EL (cell line): Measurements from ENCODE around the gene LMO7.
"Not testable (repeated sequence)": the region's sequence is repeated elsewhere in the genome, so short reads cannot be mapped to it uniquely, and the experiment has no call there.

Experiments used
- DNase-seq: peaks from one replicate; pipeline ENCODE4 v3.0.0-alpha.2; 2016

Gene LMO7

GRCh38 chr13:75700552-75700951, 64.4 kb downstream of the LMO7 start:
- DNase-seq, result no peak

DNA sequence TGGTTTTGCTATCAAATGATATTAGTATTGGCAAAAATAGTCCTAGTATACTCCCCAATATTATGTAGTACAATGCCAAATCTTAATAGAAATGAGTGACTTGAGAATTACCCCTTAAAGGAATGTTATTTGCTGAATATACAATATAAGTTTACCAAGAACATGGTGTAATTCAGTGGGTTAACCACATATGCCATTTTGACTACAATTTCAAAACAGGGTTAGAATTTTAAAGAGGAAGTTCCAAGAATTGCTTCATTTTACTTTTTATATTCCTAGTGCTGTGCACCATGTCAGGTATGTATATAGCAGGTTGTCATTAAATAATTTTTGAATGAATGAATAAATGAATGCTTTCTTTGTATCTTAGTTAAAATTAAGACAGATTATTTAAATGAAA, 66.3 kb downstream of the LMO7 start:
- DNase-seq, result no peak

DNA sequence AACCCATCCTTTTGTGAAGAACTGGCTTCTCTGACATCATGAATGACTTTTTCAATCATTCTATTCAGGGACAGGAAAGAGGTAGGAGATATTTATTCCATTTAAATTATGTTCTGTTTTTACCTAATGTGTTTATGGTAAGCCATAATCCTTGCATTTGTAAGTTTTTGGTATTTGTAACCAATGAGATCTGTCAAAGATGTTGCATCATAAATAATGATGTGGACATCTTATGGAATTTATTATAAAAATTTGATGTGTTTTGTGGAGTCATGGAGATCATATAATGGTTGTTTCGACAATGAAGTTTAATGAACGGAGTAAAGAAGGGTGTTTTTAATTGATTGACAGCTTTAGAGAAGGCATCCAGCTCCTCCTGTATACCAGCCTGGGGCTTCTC, 67.6 kb downstream of the LMO7 start:
- DNase-seq, result no peak

DNA sequence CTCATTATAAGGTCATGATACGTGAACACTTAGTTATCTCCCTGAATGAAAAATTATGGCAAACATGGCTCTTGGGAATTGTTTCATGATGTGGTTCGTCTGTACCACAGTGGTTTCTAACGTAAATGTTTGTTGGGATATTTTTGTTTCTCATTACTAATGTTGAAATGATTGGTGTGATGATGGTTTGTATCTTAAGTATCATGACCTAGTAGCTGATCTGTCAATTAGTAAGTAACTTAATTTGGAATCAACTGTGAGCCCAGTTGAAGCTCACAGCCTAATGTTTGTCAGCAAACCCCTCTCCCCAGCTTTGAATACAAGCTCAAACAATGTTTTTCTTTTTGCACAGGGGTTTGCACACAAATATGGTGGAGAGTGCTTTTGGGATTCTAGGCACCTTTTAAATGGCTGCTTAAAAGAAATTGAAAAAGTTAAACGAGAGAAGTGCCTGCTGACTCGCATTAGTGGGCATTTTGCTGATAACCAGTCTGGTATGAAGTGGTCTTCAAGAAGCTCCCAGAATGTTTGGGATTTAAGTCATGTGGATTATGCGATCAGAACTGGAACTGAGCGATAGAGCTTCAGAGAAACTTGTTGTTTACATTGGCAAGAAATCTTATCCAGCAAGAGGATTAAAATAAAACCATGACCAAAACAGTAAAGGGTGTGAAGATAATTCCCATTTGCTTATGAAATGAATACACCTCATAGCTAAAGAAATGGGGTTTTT, 68.2 kb downstream of the LMO7 start:
- peak; percentile 71 for DNase-seq

- DNase-seq, result peak; percentile 25
Measured at GRCh38 chr13:75704927-75705288, 68.8 kb downstream of the LMO7 start.

DNA sequence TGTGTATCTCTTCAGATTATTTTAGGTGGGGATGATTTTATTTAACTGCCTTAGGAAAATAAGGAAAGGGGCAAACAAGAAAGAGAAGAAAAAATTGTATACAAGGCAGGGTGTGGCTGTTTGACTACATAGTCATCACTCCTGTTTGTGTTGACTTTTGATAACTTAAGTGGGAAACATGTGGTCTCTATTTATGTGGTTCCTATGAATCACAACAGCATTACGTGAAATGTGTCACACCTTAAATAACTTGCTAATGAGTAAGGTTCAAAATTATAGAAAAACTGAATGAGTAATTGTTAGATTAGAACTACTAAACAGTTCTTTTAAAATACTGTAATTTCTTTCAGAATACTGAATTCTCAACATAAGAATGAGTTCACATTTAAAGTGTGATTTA, 69.3 kb downstream of the LMO7 start:
- DNase-seq, result peak; percentile 77

GRCh38 chr13:75705908-75706307, 69.8 kb downstream of the LMO7 start:
- no peak for DNase-seq

DNA sequence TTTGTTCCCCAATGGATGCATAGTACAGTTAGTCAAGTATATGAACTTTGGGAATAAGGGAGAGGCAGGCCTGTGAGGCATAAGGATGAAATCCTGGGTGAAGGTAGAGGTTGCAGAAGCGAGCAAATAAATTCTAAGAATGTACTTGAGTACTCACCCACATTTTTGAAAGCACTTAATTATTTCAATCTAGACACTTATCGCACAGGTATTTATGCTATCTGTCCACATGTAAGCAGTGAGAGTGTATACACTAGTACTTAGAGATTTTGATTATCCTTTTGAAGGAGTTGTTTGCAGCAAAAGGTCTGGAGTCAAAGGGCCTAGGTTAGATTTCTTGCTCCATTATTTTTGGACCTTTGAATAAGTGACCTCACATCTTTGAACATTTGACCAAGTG, 77.7 kb downstream of the LMO7 start:
- no peak for DNase-seq

GRCh38 chr13:75715601-75716523, 79.7 kb downstream of the LMO7 start:
- peak; percentile 16 for DNase-seq

GRCh38 chr13:75717525-75717924, 81.4 kb downstream of the LMO7 start:
- no peak for DNase-seq

GRCh38 chr13:75721307-75721706, 85.2 kb downstream of the LMO7 start:
- no peak for DNase-seq

DNA sequence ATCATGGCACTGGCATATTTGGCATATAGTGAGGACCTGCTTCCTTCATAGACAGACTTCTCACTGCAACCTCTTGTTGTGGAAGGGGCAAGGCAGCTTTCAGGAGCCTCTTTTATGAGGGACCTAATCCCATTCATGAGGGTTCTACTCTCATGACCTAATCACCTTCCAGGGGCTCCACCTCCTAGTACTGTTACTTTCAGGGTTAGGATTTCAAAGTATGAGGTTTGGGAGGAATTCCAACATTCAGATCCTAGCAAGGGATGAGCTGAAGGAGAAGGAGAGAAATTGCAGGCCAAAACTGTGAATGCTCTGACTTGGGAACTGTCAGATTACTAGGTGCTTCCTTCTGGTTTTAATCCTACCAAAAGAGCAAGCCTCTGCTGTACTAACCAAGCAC, 87.8 kb downstream of the LMO7 start:
- peak; percentile 16 for DNase-seq

- no peak for DNase-seq
Measured at GRCh38 chr13:75724752-75725517, 88.8 kb downstream of the LMO7 start.

- no peak for DNase-seq
Measured at GRCh38 chr13:75725736-75726135, 89.6 kb downstream of the LMO7 start.

- DNase-seq, result no peak
Measured at GRCh38 chr13:75726306-75726705, 90.2 kb downstream of the LMO7 start.

- not testable (repeated sequence) for DNase-seq
Measured at GRCh38 chr13:75733113-75733512, 97.0 kb downstream of the LMO7 start.

DNA sequence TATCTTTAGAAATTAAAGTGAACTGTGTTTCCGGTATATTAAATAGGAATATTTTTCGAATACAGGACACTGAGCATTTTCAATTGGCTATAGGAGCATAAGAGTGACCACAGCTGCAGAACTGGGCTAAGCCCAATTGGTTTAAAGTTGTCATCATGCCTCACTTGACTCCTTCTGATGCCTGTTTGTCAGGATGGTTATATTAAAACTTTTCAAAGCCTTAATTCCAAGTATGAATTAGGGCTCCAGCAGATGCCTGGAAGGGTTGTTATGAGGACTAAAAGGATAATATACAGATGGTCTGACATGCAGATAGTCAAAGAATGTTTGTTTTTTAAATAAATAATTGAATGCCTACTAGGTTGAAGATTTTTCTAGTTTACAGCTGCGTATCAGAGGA, 100.0 kb downstream of the LMO7 start:
- DNase-seq, result no peak

GRCh38 chr13:75738841-75739240, 102.7 kb downstream of the LMO7 start:
- DNase-seq, result no peak

GRCh38 chr13:75739244-75739868, 103.2 kb downstream of the LMO7 start:
- peak; percentile 63 for DNase-seq

GRCh38 chr13:75740031-75740430, 103.9 kb downstream of the LMO7 start:
- no peak for DNase-seq

DNA sequence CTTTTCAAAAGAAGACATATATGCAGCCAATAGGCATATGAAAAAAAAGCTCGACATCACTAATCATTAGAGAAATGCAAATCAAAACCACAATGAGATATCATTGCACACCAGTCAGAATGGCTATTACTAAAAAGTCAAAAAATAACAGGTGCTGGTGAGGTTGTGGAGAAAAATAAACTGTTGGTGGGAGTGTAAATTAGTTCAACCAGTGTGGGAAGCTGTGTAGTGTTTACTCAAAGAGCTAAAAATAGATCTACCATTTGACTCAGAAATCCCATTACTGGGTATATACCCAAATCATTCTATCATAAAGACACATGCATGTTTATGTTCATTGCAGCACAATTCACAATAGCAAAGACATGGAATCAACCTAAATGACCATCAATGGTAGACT, 106.9 kb downstream of the LMO7 start:
- not testable (repeated sequence) for DNase-seq

- DNase-seq, result no peak
Measured at GRCh38 chr13:75744127-75744526, 108.0 kb downstream of the LMO7 start.

DNA sequence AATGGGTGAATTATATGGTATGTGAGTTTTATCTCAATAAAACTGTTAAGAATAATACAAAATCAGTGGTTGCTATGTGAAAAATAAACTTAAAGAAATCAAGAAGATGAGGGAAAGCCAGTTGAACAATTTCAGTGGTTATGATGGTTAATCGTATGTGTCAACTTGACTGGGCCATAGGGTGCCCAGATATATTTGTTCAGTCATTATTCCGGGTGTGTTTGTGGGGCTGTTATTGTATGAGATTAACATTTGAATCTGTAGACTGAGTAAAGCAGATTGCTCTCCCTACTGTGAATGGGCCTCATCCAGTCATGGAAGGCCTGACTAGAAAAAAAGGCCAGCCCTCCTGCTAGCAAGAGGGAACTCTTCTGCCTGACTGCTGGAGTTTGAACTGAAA, 109.3 kb downstream of the LMO7 start:
- DNase-seq, result no peak
